Stimulated activated CD4-positive, alpha-beta T cell treated with anti-CD3 and anti-CD28 coated beads, Interleukin-1b, Interleukin-23, amount 100 ng/mL, for 24 hours (primary cell): ENCODE data around the gene PMAIP1.

Experiments used
- DNase-seq, 4 experiments: peaks; one replicate each; pipeline ENCODE4 v3.0.0-alpha.2; 2020; ENCODE audit warnings: low read depth in 4 of 4, low spot score in 1 of 4

PMAIP1 gene

GRCh38 chr18:59911600-59911999 is 11.8 kb downstream of the PMAIP1 start:
- no peak for DNase-seq

- DNase-seq, result no peak
Observed at GRCh38 chr18:59912007-59912550, 12.3 kb downstream of the PMAIP1 start.

DNA sequence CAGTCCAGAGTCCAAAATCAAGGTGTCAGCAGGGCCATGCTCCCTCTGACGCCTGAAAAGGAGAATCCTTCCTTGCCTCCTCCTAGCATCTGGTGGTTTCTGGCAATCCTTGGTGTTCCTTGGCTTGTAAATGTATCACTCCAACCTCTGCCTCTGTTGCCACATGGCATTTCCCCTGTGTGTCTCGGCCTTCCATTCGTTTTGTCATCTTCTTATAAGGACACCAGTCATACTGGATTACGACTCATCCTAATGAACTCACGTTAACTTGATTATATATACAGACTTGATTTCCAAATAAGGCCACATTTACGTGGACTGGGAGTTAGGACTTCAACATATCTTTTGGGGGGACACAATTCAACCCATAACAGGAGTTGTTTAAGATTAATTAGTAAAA is 15.8 kb downstream of the PMAIP1 start:
- DNase-seq, result no peak

DNA sequence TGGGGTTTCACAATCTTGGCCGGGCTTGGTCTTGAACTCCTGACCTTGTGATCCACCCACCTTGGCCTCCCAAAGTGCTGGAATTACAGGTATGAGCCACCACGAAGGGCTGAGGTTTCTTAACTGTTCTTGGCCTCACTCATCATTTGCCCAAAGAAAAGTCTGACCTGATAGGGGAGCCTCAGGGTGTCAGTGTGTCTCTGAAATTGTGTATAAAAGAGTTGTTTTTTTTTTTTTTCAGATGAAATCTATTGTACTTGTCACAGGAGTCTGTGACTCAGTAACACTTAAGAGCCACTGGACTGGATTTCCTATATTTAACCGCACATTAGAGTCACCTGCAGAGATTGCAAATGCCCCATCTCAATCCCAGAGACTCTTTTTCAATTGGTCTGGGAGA is 16.9 kb downstream of the PMAIP1 start:
- no peak for DNase-seq

- no peak for DNase-seq
Observed at GRCh38 chr18:59917422-59917821, 17.6 kb downstream of the PMAIP1 start.

DNA sequence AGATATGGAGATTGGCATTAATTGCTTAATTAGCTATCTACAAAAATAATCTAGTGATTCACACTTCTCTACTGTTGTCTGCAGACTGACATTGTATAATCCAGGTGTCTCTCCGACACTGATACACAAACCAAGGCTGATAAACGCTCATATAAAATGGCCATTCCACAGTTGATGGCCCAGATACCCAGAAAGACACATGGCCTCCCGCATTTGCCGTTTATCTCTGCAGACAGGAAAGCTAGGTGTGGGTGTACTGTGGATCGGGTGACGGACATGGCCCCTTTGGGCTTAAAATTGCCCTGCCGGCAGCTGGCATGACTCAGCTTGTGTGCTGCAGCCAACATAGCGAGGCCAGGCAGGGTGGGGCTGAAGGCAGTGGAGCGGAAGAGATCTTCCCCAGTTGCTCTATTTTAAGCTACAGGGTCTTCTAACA is 18.5 kb downstream of the PMAIP1 start:
- DNase-seq, result no peak

- no peak for DNase-seq
Observed at GRCh38 chr18:59918997-59919396, 19.2 kb downstream of the PMAIP1 start.

GRCh38 chr18:59921384-59921891 is 21.6 kb downstream of the PMAIP1 start:
- DNase-seq, result peak in 1 of 4 experiments; percentile 45

DNA sequence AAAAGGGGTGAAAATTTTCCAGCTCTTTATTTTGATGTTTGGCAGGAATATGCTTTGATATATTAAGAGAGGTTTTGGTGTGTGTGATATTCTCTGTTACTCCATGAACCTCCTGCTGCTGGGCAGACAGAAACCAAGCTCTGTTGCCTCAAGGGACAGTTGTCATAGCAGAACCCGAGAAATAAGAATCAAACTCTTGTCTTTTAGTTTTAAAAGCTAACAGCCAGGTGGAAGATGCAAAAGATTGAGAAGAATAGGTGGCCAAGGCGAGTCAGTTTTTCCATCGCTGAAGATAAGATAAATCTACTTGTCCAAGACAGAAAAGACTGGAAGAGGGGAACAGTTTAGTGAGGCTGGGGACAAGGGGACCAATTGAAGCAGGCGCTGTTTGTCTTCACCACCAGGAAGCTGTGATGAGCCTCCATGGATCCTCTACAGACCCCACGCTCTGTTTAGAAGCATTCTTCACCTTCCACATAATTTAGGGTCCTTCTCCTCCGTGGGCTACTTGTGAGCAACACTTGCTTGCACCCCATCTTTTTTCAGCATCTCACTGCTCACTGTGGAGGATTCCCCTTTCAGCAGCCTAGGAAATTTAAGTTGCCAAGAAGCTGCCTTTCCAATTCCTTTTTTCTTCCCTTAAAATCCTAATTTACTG is 23.9 kb downstream of the PMAIP1 start:
- no peak for DNase-seq

GRCh38 chr18:59926131-59926530 is 26.3 kb downstream of the PMAIP1 start:
- DNase-seq, result no peak

DNA sequence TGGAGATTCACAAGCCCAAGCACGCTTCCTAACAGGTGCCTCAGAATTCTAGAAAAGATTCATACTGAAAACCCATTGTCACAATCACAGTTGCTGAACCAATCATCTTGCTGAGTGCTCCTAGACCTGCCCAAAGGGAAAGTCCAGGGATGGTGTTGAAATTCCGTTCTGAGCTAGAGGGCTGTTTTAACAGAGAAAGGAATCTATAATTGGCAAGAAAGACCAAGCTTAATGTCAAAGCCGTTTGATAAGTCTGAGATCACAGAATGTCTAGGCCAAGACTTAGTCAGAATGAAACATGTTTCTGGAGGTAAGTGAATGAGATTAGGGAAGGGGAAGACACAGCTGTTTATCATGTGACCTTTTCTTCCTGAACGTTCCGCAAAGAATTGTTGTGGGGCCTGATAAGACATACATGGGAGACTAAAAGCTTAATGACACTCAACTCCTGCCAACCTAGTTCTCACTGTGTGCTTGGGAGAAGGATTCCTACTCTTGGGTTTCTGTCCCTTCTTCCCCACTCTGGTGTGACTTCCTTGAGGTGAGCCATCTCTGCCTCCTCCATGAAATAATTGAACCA is 27.5 kb downstream of the PMAIP1 start:
- DNase-seq, result peak in 1 of 4 experiments; percentile 43

DNA sequence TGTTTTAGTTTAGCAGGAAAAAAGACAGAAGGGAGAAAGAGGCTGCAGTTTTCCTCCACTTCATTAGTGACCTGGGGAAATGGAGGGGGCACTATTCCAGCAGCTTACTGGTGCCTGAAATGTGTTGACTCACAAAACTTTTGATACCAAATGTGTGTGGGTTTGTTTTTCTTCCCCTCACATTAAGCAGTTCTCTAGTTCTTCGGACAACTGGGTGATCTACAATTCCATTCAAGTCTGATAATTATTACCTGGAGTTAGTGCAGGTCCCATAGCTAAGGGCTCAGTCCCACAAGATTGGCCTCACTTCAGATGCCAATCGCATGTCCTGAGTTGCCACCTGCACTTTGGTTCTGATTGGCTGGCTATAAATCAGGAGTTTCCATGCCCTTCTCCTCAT is 28.4 kb downstream of the PMAIP1 start:
- no peak for DNase-seq

DNA sequence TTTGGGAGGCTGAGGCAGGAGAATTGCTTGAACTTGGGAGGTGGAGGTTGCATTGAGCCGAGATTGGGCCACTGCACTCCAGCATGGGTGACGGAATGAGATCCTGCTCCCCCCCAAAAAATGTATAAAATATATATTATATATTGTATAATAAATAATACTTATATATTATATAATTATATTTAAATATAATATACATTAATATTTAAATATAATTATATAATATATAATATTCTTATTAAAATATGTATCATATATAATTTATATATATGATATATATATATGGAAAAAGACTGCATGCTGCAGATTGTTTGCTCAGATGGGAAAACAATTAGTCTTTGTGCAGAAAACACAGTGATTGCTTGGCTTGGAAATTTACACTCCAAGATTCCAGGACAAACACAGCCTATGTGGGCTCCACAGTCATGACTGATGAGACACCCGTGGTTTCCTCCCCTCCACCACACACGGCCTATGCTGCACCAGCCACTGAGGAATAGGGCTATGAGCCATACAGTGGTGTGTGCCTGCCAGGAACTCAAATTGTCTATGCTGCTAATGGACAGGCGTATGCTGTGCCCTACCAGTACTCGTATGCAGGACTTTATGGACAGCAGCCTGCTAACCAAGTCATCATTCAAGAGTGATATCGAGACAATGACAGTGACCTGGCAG is 30.0 kb downstream of the PMAIP1 start:
- DNase-seq, result no peak

DNA sequence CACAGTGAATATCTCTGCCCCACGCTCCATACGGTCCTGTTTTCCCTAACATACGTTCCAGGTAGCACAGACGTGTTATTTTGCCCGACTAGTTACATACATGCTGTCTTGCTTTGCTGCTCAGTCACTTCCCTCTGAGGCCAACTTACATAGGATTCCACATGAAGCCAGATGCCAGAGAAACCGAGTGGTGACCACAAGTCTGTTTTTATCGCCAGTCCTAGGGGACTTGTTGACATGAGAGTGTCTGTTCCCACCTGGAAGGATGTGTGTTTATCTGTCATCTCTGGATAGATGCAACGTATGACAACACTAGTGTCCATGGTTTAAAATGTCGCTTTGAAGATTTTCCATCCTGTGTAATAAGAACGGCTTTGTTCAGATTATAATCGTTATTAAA is 32.6 kb downstream of the PMAIP1 start:
- no peak for DNase-seq

DNA sequence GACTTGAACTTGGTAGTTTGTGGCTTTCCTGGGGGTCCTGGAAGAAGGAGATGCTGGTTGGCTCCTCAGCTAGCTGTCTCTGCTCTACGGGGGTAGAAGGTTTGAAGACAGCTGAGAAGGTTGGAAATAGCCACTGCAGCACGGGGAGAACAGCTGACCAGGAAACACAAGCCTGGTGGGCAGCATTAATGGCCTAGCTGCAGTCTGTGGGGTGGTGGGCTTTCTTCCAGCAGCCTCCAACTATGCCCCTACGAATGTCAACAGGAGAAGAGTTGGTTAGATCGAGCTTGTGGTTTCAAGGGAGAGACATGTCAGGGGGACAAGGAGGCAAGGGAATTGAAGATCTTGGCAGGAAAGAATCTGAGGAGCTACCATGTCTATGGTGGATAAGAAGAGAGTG is 38.9 kb downstream of the PMAIP1 start:
- no peak for DNase-seq

GRCh38 chr18:59939127-59939526 is 39.3 kb downstream of the PMAIP1 start:
- DNase-seq, result no peak

DNA sequence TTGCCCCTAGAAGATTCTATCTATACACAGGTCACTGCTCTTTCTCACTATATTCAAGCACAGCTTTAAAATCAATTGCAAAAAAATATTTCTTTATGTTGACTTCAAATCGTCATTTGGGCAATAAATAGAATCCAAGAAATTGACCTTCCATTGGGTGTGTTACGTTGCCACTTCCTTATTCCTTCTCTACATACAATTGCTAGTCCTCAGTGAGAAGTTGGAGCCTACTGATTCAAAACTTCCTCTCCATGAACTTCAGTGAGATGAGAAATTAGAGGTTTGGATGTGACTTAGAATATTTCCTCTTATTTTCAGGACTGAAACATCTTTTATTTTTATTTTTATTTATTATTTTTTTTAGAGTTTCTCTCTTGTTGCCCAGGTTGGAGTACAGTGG is 40.3 kb downstream of the PMAIP1 start:
- no peak for DNase-seq

DNA sequence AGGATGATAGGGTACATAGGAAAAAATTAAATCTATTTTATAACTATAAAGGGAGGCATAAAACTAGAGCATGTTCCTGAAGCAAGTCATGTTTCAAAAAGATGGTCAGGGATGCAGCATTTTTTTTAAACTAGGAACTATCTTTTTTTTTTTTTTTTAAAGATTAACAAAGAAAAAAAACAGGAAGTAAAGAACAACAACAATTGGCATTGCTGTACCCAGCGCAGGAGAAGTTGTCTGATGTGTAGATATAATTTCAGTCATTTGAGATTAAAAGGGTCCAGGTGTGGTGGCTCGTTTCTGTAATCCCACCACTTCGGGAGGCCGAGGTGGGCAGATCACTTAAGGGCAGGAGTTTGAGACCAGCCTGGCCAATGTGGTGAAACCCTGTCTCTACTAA is 41.5 kb downstream of the PMAIP1 start:
- DNase-seq, result no peak

- DNase-seq, result no peak
Observed at GRCh38 chr18:59942601-59943000, 42.8 kb downstream of the PMAIP1 start.

DNA sequence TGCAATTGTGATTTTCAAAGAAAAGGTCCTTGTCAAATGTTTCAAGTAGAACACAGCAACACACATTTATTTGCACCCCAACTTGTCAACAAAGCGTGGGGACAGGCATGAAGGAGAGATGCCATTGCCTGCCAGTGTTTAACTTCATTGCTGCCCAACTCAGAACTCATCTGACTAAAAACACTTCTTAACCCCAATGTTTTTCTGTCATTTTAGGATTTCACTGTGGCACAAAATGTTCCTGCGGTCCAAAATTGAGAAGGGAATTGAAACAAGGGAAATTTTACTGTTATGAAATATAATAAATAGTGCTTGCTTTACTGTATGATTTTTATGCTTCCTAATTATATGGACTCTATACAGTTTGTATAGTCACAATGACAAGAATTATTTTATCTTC is 45.7 kb downstream of the PMAIP1 start:
- no peak for DNase-seq

DNA sequence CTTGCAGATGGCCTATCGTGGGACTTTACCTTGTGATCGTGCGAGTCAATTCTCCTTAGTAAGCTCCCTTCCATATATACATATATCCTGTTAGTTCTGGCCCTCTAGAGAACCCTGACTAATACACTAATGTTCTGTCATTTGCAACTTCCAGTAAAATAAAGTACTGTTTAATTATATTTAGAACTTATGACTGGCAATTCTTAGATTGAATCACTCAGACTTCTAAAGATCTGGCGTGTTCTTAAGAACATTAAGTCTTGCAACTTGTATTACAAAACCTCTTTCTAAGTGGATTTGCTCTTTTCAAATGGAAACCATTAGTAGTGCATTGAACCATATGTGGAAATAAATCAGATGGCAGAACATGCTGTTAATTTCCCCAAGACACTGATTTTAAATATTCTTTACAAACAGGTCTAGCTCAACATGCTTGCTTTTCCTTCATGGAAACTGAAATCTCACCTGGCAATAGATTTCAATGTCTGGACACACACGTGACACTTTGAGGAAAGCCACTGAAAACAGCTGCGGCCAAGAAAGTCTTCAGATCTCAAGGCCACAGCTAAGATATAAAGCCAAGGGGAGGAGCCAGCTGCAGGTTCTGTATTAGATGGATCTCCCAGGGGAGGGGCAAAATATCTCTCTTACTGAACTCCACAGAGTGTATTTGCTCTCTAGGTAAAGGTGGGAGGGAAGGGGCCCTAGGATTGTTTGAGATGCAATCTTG is 50.6 kb downstream of the PMAIP1 start:
- no peak for DNase-seq
